HepG2 (cell line): ENCODE data around the gene SMIM45.

Experiments
- ATAC-seq: fragments of 200-7000 bp; cut with Tn5 transposase; 3 replicates; pipeline ENCODE4 v1.9.1; 2020; ENCODE audit warnings: mild to moderate bottlenecking, moderate library complexity
- BruUV-seq: library from RNA; stranded (reverse); fragments of 400-500 nt; replicated peaks from 2 replicates; lab custom pipeline; 2021; lab: Mats Ljungman, UMichigan
- CTCF ChIA-PET: fragments of 300-600 bp; formaldehyde crosslinking; extraction: SDS; loops from one replicate; lab custom pipeline; 2021; ENCODE audit warnings: low total read pairs, inconsistent platforms, low intra/inter-chr PET ratio; lab: Yijun Ruan, JAX
- POLR2A ChIA-PET: fragments of 350-600 bp; sonication (Branson Sonifier 250); formaldehyde crosslinking; loops from one replicate; lab custom pipeline; 2020; ENCODE audit warnings: antibody characterized with exemption, inconsistent platforms; lab: Yijun Ruan, JAX
- DNase-seq: peaks from one replicate; pipeline ENCODE4 v3.0.0-alpha.2; 2015; ENCODE audit warnings: low spot score
- FAIRE-seq: peaks from 3 replicates; lab custom pipeline; 2011; peaks lifted over from hg19 to GRCh38; lab: Jason Lieb, UNC
- H2AFZ ChIP-seq: one replicate; pipeline ENCODE4 v1.6.1; 2011; ENCODE audit warnings: low read length, inconsistent platforms
- H3K27ac ChIP-seq: fragments of 300-600 bp; 3 replicates; pipeline ENCODE4 v1.8.0; 2011; ENCODE audit warnings: mixed run types, mild to moderate bottlenecking, mixed read lengths, low read length, inconsistent platforms; ENCODE audit not compliant: insufficient read depth; ENCODE audit errors: extremely low read length
- H3K27me3 ChIP-seq, 2 experiments: fragments of 200-600 bp in 1 of 2; 2 replicates in 1 of 2; 3 replicates in 1 of 2; pipeline versions ENCODE4 v1.6.0 to v1.8.0; 2011; ENCODE audit warnings: low read length in 2 of 2, mild to moderate bottlenecking in 2 of 2, moderate library complexity in 2 of 2, inconsistent platforms in 1 of 2; ENCODE audit not compliant: insufficient read depth in 2 of 2, control insufficient read depth in 1 of 2
- H3K36me3 ChIP-seq, 2 experiments: fragments of 200-600 bp in 1 of 2; replicated peaks in 1 of 2; 2 replicates in 1 of 2; 3 replicates in 1 of 2; pipeline versions ENCODE4 v1.5.1 to v1.8.0; 2011; ENCODE audit warnings: low read length in 2 of 2, inconsistent platforms in 1 of 2; ENCODE audit not compliant: insufficient read depth in 2 of 2, control insufficient read depth in 1 of 2
- H3K4me1 ChIP-seq: 2 replicates; pipeline ENCODE4 v1.5.1; 2012; ENCODE audit warnings: low read length, inconsistent platforms; ENCODE audit not compliant: insufficient read depth
- H3K4me2 ChIP-seq: 2 replicates; pipeline ENCODE4 v1.6.0; 2011; ENCODE audit warnings: low read depth, low read length, inconsistent platforms
- H3K4me3 ChIP-seq, 3 experiments: fragments of 200-600 bp in 1 of 3; sonication (generic), shearing (Covaris generic) in 1 of 3; replicated peaks in 1 of 3; 2 replicates each; pipeline ENCODE4 v1.5.1; 2011 to 2016; ENCODE audit warnings: low read length in 3 of 3, inconsistent platforms in 2 of 3, low read depth in 2 of 3, mild to moderate bottlenecking in 2 of 3, control low read depth in 1 of 3, mixed read lengths in 1 of 3; ENCODE audit not compliant: insufficient read depth in 1 of 3
- H3K79me2 ChIP-seq: one replicate; pipeline ENCODE4 v1.6.1; 2011; ENCODE audit warnings: low read length, inconsistent platforms; ENCODE audit not compliant: insufficient read depth
- H3K9ac ChIP-seq: 2 replicates; pipeline ENCODE4 v1.6.0; 2011; ENCODE audit warnings: mild to moderate bottlenecking, low read depth, low read length, inconsistent platforms; ENCODE audit not compliant: insufficient read depth
- H3K9me3 ChIP-seq: 2 replicates; pipeline ENCODE4 v1.5.1; 2012; ENCODE audit warnings: mild to moderate bottlenecking, low read length
- H4K20me1 ChIP-seq: 2 replicates; pipeline ENCODE4 v1.6.0; 2011; ENCODE audit warnings: inconsistent platforms, mild to moderate bottlenecking, low read length, moderate library complexity; ENCODE audit not compliant: insufficient read depth
- AGO2 ChIP-seq: fragments of 200-400 bp; formaldehyde crosslinking; optimal IDR thresholded peaks from 2 replicates; pipeline ENCODE3; 2017; ENCODE audit warnings: mild to moderate bottlenecking, low read depth, low read length, moderate library complexity
- CENPT ChIP-seq: sonication (generic); formaldehyde crosslinking; IDR thresholded peaks from 2 replicates; pipeline ENCODE4 v1.8.0; 2022; ENCODE audit warnings: low read depth, mild to moderate bottlenecking, moderate library complexity, missing genetic modification reagents
- TEAD2 ChIP-seq: sonication (generic); formaldehyde crosslinking; IDR thresholded peaks from 2 replicates; pipeline ENCODE4 v1.9.0; 2021; ENCODE audit warnings: missing genetic modification reagents
- ZNF12 ChIP-seq: sonication (generic); formaldehyde crosslinking; IDR thresholded peaks from 2 replicates; pipeline ENCODE4 v1.5.0; 2020; ENCODE audit warnings: missing genetic modification reagents
- WGBS: methylation state at CpG from one replicate; pipeline ENCODE4 v1.1.6; 2017; ENCODE audit warnings: low lambda C conversion rate; 5-methylcytosine and 5-hydroxymethylcytosine counted together
- in situ Hi-C: cut with HindIII; loops from 2 replicates; pipeline ENCODE4 v1.10.0; 2017; ENCODE audit warnings: low pct_unique_long_range_greater_than_20kb; ENCODE audit not compliant: extremely low pct_ligation_motif_present
- intact Hi-C: fragments of 100-400 bp; cut with micrococcal nuclease; formaldehyde crosslinking; loops from one replicate; pipeline ENCODE4 v1.10.0; 2022; ENCODE audit not compliant: unreplicated experiment
- TF ChIP-seq, protein P1 (sequence below): sonication (generic); formaldehyde crosslinking; IDR thresholded peaks from 2 replicates; pipeline ENCODE4 v1.4.0; 2020; ENCODE audit warnings: missing genetic modification reagents
- TF ChIP-seq, protein P2 (sequence below): sonication (generic); formaldehyde crosslinking; IDR thresholded peaks from 2 replicates; pipeline ENCODE4 v1.8.1; 2023; ENCODE audit warnings: missing genetic modification reagents, mild to moderate bottlenecking, borderline replicate concordance

Gene SMIM45

DNA sequence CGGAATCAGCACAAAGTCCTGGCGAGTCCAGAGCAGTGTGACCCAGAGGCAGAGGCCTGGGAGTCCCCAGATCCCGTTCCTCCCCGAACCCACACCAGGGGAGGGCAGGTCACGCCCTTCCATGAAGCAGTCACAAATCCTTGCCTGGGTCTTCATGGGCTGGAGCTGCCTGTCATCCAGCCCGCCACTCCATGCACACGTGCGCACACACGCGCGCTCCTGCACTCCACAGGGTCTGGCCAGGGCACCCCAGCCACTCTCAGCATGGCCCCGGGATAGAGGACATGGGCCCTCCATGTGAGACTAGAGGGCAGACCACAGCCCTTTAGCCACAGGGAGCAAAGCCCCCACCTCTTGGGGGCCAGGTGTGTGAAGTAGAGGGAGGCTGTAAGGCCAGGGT lies 19.6 kb upstream of the SMIM45 start:
- no peak for DNase-seq
- no peak for ATAC-seq
- Histone ChIP-seq H3K27ac (no peak overlapping the region), H3K27me3 (no peaks in the 10 kb centered on the region), H3K79me2 (no peaks in the 10 kb centered on the region), H3K9ac (no peak overlapping the region), H4K20me1 (no peaks in the 10 kb centered on the region), H2AFZ (no peak overlapping the region), H3K4me2 (no peak overlapping the region), H3K9me3 (no peaks in the 10 kb centered on the region), H3K4me3 (no peak overlapping the region), H3K36me3 (peaks cover 2 to 4% of the 10 kb centered on the region in 2 experiments; a peak in 2 of 5 replicates), H3K4me1 (peaks cover 12% of the 10 kb centered on the region)
- no peak for FAIRE-seq
- no TSS peak for BruUV-seq
- TF ChIP-seq AGO2, result peak; percentile 53
- TF ChIP-seq, protein P1, sequence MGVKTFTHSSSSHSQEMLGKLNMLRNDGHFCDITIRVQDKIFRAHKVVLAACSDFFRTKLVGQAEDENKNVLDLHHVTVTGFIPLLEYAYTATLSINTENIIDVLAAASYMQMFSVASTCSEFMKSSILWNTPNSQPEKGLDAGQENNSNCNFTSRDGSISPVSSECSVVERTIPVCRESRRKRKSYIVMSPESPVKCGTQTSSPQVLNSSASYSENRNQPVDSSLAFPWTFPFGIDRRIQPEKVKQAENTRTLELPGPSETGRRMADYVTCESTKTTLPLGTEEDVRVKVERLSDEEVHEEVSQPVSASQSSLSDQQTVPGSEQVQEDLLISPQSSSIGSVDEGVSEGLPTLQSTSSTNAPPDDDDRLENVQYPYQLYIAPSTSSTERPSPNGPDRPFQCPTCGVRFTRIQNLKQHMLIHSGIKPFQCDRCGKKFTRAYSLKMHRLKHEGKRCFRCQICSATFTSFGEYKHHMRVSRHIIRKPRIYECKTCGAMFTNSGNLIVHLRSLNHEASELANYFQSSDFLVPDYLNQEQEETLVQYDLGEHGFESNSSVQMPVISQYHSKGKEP (CRISPR knock-in tag), result no peak
- TF ChIP-seq ZNF12 (CRISPR knock-in tag), result no peak
- TF ChIP-seq, protein P2, sequence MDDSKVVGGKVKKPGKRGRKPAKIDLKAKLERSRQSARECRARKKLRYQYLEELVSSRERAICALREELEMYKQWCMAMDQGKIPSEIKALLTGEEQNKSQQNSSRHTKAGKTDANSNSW (CRISPR knock-in tag), result no peak
- no peak for TF ChIP-seq TEAD2 (CRISPR knock-in tag)
- no peak for TF ChIP-seq CENPT (CRISPR knock-in tag)
- 100% methylated on average over 3 of the region's 12 CpGs for WGBS
- intact Hi-C loops (no loop called here), in situ Hi-C loops (no loop called here)
- ChIA-PET POLR2A (no interaction called here), CTCF (no interaction called here)
